Psoas muscle (tissue), 8 donors: ENCODE results near the gene URGCP. TPM values are rescaled to one million over a fixed set of nuclear protein-coding genes. Genes with fewer than 3 reads are reported as not detected.

Experiments
- ATAC-seq, 4 donors: fragments of 200-7000 bp; cut with Tn5 transposase; one replicate each; pipeline ENCODE4 v1.9.1; 2020; ENCODE audit warnings: moderate library complexity in 3 of 4, mild to moderate bottlenecking in 2 of 4
- DNase-seq, 2 donors: peaks; one replicate each; pipeline ENCODE4 v3.0.0-alpha.2; 2020
- H3K27ac ChIP-seq: fragments of 200-600 bp; one replicate; pipeline ENCODE4 v1.8.0; 2022
- H3K27me3 ChIP-seq, 3 donors: fragments of 200-600 bp in 1 of 3; one replicate each; pipeline versions ENCODE4 v1.6.1 to v1.8.0; 2013 to 2022; ENCODE audit warnings: low read length in 2 of 3, mild to moderate bottlenecking in 2 of 3, moderate library complexity in 1 of 3; ENCODE audit not compliant: insufficient read depth in 3 of 3
- H3K36me3 ChIP-seq, 2 donors: fragments of 200-600 bp in 1 of 2; one replicate each; pipeline versions ENCODE4 v1.6.1 to v1.8.0; 2013 to 2022; ENCODE audit warnings: low read depth in 1 of 2, mild to moderate bottlenecking in 1 of 2, moderate library complexity in 1 of 2; ENCODE audit not compliant: insufficient read depth in 1 of 2
- H3K4me1 ChIP-seq: fragments of 200-600 bp; one replicate; pipeline ENCODE4 v1.8.0; 2022
- H3K4me3 ChIP-seq: fragments of 200-600 bp; one replicate; pipeline ENCODE4 v1.8.0; 2022; ENCODE audit warnings: mild to moderate bottlenecking
- H3K9me3 ChIP-seq: fragments of 200-600 bp; one replicate; pipeline ENCODE4 v1.8.0; 2022
- WGBS, 3 donors: extraction: QIAGEN DNeasy Blood & Tissue Kit; methylation state at CpG; one replicate each; pipeline versions ENCODE4 v1.1.6 to v1.1.7; 2013; 5-methylcytosine and 5-hydroxymethylcytosine counted together
- intact Hi-C, 2 donors: fragments of 100-400 bp; cut with DNase I; formaldehyde crosslinking; loops; one replicate each; pipeline versions ENCODE4 v1.11.0 to v1.14.2; 2022
- polyA plus RNA-seq, 3 donors: library from polyadenylated mRNA; stranded (reverse); fragments of 200-250 nt; gene quantifications; one replicate each; pipeline ENCODE4 v1.2.3, GENCODE V29; 2013
- total RNA-seq, 4 donors: library from RNA; stranded (reverse); fragmentation: NEBNext Ultra II Directional in 2 of 4; extraction: Animal tissue kit (Norgen Biotek cat#: 25700) in 2 of 4; gene quantifications; one replicate each; pipeline versions ENCODE4 v1.2.1 to v1.2.4, GENCODE V29; 2021 to 2023
- TF ChIP-seq, protein P1 (sequence below): fragments of 200-600 bp; IDR thresholded peaks from one replicate; pipeline ENCODE4 v1.8.0; 2022; ENCODE audit warnings: antibody characterized with exemption
- donor health status: healthy with polysubstance abuse.
- donor health status: DM: no; HTN: no; CAD: no; lungs with moderate emphysema.
- donor health status: Bipolar disorder and iron deficiency.
- donor health status: healthy.
- donor health status: DM: yes; HTN: yes; CAD: no.
- donor health status: DM: no; HTN: no; CAD: no.
- donor health status: DM: no; HTN: no; CAD: no.
- donor health status: DM: yes; HTN: yes; CAD: no.

The URGCP gene
- total and polyA plus RNA-seq, 7 donors: 19.2 to 54.4 (median 41.3) TPM

DNA sequence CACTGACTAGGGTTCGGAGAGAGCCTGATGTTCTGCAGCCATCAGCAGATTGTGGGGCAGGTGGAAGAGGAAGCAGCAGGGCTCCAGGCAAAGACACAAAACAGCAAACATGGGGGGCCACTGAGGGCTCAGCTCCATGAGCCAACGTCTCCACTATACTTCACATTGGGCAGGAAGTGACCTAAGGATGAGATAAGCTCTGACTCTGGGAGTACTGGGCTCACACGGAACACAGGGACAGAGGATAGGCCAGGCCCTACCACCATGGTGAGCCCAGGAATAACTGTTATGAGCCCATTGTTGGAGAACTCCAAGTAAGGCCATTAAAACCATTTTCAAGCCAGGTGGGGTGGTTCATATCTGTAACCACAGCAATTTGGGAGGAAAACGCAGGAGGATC, 22.2 kb downstream of the URGCP start:
- ATAC-seq (peak in 1 of 4 donors; percentile 28), DNase-seq (no peak)
- Histone ChIP-seq H3K27me3 (no peaks in the 10 kb centered on the region), H3K9me3 (no peaks in the 10 kb centered on the region), H3K27ac (no peak overlapping the region), H3K4me1 (peaks cover 5% of the 10 kb centered on the region), H3K4me3 (no peak overlapping the region), H3K36me3 (peaks cover 5 to 80% of the 10 kb centered on the region in 2 donors)
- TF ChIP-seq, protein P1, sequence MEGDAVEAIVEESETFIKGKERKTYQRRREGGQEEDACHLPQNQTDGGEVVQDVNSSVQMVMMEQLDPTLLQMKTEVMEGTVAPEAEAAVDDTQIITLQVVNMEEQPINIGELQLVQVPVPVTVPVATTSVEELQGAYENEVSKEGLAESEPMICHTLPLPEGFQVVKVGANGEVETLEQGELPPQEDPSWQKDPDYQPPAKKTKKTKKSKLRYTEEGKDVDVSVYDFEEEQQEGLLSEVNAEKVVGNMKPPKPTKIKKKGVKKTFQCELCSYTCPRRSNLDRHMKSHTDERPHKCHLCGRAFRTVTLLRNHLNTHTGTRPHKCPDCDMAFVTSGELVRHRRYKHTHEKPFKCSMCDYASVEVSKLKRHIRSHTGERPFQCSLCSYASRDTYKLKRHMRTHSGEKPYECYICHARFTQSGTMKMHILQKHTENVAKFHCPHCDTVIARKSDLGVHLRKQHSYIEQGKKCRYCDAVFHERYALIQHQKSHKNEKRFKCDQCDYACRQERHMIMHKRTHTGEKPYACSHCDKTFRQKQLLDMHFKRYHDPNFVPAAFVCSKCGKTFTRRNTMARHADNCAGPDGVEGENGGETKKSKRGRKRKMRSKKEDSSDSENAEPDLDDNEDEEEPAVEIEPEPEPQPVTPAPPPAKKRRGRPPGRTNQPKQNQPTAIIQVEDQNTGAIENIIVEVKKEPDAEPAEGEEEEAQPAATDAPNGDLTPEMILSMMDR: no peak
- intact Hi-C loops: no loop called here
- WGBS, 3 donors: 80 to 90% (median 83%) methylated on average over 4 of the region's 4 CpGs

DNA sequence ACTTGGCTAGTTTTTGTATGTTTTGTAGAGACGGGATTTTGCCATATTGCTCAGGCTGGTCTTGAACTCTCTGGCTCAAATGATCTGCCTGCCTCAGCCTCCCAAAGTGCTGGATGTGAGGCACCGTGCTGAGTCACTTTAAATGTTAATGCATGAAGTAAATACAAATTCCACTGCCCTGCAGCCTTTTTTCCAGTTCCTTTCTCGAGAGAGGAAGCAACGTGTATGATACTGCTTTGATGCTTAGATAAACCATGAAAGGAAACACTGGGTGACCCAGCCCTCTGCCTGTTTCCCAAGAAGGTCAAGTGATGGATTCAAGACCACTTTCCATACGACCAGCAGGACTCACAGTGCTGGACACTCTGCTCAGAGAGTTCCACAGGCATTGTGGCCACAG, 25.8 kb downstream of the URGCP start:
- peaks cover 3 to 94% of the 10 kb centered on the region in 2 donors for H3K36me3 ChIP-seq
- H3K27me3 ChIP-seq: no peaks in the 10 kb centered on the region
- no peak overlapping the region for H3K4me3 ChIP-seq
- ATAC-seq (no peak), DNase-seq (no peak)
- H3K27ac ChIP-seq: peak overlapping the region; percentile 23
- H3K4me1 ChIP-seq: peaks cover 33% of the 10 kb centered on the region
- TF ChIP-seq, protein P1: no peak
- intact Hi-C loops: no loop called here
- 69 to 74% (median 70%) methylated on average over 5 of the region's 5 CpGs for whole genome bisulfite sequencing, 3 donors
- H3K9me3 ChIP-seq: no peaks in the 10 kb centered on the region

DNA sequence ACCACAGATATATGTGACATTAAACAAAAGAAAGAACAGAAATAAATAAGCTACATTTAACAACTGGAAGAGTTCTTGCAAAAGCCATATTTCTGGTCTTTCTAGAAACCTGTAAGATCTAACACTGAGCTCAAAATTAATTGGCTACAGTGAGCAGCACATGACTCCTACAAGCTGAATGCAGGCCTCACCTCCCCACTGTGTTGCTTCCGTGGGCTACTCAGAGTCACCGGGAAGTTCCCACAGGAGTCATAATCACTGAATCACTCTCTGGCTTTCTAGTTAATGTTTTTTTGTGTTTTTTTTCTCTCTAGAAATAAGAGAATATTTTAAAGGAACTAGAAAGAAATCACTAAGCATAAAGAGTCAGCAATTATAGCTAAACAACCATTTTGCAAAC, 26.9 kb downstream of the URGCP start:
- TF ChIP-seq, protein P1: no peak
- Histone ChIP-seq H3K9me3 (no peaks in the 10 kb centered on the region), H3K27ac (peak overlapping the region; percentile 9), H3K4me1 (peaks cover 33% of the 10 kb centered on the region), H3K4me3 (no peak overlapping the region), H3K27me3 (no peaks in the 10 kb centered on the region), H3K36me3 (peaks cover 3 to 94% of the 10 kb centered on the region in 2 donors)
- no peak for ATAC-seq
- WGBS, 3 donors: 55 to 67% (median 61%) methylated on average over 2 of the region's 2 CpGs
- intact Hi-C loops: no loop called here
- no peak for DNase-seq

DNA sequence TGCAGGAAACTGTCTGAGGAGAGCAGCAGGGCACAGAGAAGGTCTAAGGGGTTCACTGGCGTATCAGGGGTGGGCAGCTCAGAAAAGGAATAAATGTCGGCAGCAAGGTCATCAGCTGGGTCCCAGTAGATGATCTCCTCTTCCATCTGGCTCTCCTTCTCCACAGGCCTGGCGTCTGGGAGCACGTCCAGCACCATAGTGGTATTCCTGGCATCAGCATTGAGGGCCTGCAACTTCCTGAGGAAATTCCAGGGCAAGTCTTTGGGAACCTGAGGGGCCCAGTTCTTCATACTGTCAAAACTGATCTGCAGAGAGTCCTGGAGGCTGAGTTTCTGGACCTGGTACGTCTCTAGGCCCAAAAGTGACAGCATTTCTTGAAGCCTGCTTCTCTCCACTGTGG, 27.5 kb downstream of the URGCP start:
- intact Hi-C loops: no loop called here
- 31 to 46% (median 35%) methylated on average over 5 of the region's 5 CpGs for WGBS, 3 donors
- Histone ChIP-seq H3K4me3 (no peak overlapping the region), H3K36me3 (peaks cover 0 to 90% of the 10 kb centered on the region in 2 donors), H3K27ac (peak overlapping the region; percentile 83), H3K4me1 (peaks cover 33% of the 10 kb centered on the region), H3K27me3 (no peaks in the 10 kb centered on the region), H3K9me3 (no peaks in the 10 kb centered on the region)
- TF ChIP-seq, protein P1: no peak
- DNase-seq: no peak
- peak; percentile 26 to 57 (median 44) for ATAC-seq
